Measurements from ENCODE around the gene ACYP1.
A peak's percentile ranks its signal among the peaks of the same experiment; 100 is the strongest.
"Not testable (repeated sequence)": the region's sequence is repeated elsewhere in the genome, so short reads cannot be mapped to it uniquely, and the experiment has no call there.

The ACYP1 gene

DNA sequence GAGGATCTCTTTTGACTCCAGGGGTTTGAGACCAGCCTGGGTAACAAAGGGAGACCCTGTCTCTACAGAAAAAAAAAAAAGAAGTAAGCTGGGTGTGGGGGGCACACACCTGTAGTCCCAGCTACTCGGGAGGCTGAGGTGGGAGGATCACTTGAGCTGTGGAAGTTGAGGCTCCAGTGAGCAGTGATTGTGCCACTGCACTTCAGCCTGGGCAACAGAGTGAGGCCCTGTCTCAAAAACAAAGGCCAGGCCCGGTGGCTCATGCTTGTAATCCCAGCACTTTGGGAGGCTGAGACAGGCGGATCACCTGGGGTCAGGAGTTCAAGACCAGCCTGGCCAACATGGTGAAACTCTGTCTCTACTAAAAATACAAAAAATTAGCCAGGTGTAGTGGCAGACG, 3.9 kb upstream of the ACYP1 start:
- not testable (repeated sequence) for DNase-seq

DNA sequence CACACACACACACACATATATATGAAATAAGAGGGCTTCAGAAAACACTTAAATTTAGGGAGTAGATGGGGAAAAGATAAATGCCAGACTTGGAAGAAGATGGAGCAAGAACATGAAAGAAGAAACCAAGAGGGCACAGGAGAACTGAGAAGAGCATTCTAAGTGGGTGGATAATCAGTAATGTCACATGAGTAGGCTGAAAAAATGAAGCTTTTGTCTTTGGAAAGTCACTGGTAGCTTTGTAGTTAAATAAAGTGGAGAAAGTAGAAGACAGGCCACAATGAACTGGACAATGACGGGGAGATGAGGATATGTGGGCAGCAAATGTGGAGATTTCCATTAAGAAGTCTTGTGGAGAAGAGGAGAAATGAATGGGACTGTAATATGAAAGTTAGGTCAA, 3.4 kb upstream of the ACYP1 start:
- no peak for DNase-seq

- DNase-seq = no peak
Measured at GRCh38 chr14:75066691-75067090, 2.9 kb upstream of the ACYP1 start.

GRCh38 chr14:75064205-75064567, 362 bp upstream of the ACYP1 start:
- DNase-seq = no peak

DNA sequence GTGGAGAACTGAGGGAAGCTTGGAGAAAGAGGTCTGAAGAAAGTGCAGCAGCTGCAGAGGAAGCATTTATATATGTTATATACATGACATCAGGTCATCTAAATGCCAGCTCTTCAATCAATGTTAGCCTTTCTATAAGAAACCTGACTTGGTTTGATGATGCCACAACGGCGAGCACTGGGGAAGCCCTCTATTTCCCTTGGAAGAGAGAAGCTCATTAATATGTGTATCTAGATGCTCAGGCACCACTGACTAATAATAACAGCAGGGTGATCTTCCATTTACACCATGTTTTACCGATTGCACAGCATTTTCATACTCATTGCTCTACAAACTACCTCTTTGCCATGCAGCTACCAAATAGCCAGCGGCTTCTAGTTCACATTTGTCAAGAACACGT, 811 bp downstream of the ACYP1 start:
- no peak for DNase-seq

DNA sequence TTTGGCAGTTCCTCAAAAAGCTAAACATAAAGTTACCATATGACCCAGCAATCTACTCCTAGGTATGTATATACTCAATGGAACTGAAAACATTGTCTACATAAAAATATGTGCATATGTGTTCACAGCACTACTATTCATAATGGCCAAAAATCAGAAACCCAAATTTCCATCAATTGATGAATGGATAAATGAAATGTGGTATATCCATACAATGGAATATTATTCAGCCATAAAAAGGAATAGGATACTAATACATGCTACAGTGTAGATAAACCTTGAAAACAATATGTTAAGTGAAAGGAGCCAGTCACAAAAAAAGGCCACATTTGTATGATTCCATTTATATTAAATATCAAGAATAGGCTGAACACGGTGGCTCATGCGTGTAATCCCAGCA, 3.4 kb downstream of the ACYP1 start:
- DNase-seq = no peak

DNA sequence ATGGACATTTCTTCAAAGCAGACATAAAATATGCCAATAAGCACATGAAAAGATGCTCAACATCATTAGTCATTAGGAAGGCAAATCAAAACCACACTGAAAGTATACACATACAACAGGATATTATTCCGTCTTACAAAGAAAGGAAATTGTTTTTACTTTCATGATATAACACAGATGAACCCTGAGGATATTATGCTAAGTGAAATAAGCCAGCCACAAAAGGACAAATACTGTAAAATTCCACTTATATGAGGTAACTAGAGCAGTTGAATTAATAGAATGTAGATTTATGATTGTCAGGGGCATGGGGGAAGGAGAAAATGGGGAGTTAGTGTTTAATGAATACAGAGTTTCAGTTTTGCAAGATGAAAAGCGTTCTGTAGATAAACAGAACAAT, 4.2 kb downstream of the ACYP1 start:
- no peak for DNase-seq

DNA sequence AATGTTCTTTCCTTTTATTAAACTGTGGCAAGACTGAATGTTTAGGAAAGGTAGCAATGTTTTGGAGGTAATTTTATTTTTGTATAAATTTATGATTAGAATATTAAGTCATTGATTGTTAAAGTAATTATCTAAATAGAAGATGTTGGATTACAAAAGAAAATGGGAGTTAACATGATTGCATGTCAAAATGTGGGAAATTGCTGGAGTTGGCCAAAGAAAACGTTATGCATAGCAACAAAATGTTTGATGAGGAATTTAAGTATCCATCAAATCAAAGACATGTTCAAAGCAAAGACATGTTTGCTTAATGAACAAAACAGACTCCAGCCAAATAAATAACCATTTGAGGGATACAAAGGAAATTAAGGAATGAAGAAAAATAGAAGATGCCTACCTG, 9.4 kb downstream of the ACYP1 start:
- DNase-seq = no peak

DNA sequence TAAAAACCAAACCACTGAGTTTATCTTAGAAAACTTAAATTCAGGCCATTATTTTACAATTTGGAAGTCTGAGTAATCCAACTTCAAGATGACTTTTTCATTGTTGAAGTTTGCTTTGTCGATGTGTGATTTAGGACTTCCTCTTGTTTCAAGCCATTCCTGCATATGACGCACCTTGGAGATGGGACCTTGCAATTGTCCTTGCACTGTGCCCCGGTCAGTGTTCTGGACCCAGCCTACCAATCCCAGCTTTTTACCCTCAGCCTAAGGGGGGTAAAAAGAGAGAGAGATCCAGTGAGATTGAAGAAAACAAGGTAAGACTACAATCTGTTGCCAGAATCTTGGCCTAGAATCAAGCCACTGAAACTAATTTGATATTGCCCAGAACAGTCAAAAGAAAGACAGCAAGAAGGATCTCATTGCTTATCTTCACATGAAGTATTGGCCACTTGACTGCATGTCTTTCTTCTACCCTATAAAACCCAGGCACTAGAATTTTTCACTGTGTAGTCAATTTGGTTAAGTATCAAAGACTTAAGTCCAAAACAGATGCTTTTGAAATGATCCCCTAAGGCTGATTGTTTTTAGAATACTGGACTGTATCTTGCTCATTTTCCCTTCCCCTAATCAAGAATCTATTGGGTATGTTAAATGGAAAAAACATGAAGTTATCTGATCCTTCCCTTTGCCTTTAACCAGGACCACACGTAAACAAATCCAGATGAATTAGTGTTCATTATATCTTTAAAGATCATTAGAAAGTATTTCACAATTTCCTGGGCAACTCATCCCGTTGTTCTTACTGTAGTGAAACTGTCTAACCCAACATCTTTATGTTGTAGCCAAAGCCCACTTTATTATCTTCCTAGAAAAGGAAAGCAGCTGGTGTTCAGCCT, 10.2 kb downstream of the ACYP1 start:
- DNase-seq = no peak

DNA sequence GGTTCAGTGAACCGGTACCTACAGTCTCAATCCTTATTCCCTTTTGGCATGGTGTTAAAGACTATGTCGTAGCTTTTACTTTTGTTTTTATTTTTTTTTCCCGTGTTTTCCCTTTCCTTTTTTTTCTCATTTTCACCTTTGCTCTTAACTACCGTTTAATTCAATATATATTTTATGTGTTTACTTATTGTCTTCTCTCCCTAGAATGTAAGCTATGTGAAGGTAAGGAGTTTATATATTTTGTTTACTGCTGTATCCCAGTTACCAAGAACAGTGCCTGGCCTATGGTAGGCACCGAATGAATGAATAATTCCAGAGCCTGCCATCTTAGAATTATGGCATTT, 12.3 kb downstream of the ACYP1 start:
- DNase-seq = no peak

DNA sequence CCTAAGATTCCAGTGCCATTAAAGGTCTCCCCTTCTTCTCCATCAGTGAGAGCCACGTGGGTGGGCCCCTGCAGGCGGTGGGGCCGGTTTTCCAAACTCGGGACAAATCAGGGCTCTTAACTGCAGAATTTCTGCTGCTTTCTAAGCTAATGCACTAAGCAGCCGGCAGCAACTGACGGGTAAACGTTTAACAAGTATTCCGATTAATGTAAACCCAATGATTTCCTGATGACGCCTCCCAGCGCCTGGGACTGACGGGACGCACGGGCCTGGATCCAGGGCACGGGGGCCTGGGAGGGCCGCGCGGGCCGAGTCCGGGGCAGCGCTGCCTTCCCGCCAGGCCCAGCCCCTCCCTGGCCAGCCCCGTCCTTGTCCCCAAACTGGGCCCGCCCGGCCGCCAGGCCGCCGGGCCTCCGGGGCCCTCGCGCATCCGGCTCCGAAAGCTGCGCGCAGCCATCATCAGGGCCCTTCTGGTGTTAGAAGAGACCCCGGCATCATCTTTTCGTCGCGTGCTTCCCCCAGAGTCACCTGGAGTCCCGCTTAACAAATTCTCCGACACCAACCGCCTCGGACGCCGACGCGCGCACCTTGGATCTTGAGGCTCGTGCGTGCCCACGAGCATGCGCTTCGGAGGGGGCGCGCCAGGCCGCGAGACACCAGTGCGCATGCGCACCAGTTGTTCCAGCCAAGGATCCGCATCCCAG, 12.8 kb downstream of the ACYP1 start, which contains the start of gene MLH3:
MLH3 (minus strand) TSS at position 616 of the 704 bp plus-strand sequence. CDS start 1,812 bp downstream, outside the sequence.
- peak; percentile 85 for DNase-seq

DNA sequence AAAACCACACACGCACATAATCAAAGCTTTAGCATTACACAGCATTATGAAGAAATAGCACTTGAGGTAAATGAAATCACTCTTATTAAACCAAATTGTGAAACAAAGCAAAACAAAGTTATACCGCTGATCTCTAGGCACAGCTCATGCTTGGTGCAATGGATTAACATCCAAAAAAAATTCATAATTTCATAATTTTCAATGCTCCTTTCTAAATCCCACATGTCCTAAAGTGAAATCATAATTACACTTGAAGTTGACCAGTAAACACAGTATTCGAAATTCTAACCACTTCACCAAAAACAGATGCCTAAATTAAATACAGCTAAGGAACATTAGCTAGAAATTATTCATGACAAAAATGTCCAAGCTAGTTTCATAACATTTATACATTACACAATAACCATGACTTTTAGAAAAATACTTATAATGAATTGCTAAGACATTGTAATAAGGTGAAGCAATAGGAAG, 14.1 kb downstream of the ACYP1 start:
- DNase-seq = no peak

- no peak for DNase-seq
Measured at GRCh38 chr14:75049136-75049535, 14.7 kb downstream of the ACYP1 start.

GRCh38 chr14:75048101-75048500, 15.7 kb downstream of the ACYP1 start:
- no peak for DNase-seq

GRCh38 chr14:75047506-75047905, 16.3 kb downstream of the ACYP1 start:
- no peak for DNase-seq

DNA sequence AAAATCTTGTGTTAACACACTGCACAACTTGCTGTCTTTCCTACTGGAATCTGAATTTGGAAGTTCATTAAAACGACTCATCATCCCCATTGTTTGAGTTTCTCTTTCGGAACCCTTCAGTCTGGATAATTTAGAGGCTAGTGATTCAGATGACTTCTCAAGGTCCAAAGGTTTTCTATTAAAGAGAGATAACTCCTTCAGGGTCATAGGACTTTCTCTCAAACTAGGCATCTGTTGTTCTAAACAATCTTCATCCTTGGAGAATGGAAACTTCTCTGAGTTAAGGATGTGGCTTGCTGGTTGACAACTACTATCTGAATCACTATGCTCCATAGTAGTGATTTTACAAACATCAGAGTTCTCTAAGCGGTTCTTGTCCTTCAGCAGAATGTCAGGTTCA, 16.9 kb downstream of the ACYP1 start:
- DNase-seq = no peak

DNA sequence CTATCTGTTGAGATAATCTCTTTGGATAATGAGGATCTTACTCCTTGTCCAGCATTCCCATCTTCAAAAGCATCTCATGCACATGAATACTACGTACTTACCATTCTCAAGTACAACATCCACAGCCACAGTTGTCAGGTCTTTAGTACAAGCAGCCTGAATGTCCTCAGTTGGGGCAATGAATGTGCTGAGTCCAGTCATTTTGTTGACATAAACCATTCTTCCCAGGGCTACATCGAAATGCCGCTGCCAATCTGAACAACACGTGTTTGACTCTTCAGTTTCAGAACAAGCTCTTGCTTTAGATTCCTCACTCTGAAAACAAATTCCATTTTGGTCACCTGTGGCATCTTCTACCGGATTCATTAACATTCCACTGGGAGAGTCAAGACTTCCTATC, 17.5 kb downstream of the ACYP1 start:
- DNase-seq = no peak

GRCh38 chr14:75044752-75045151, 19.1 kb downstream of the ACYP1 start:
- DNase-seq = no peak

- no peak for DNase-seq
Measured at GRCh38 chr14:75044322-75044721, 19.5 kb downstream of the ACYP1 start.

GRCh38 chr14:75042035-75042434, 21.8 kb downstream of the ACYP1 start:
- DNase-seq = no peak

DNA sequence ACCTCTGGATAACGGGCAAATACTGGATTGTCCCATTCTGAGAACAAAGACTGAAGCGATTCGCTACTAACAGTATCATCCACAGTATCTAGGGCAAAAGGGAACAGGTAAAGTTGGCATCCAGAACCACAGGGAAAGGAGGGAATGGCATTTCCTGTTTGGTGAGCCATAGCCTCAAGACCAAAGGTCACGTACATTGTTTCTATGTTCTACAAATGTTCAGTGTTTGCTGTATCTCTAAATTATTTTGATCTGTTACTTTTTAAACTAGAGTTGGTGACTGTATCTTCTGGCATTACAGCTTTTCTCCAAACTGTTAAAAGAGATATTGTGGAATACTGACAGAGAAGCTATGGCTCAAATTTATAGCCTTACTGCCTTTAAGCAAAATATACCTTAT, 22.2 kb downstream of the ACYP1 start:
- DNase-seq = no peak

DNA sequence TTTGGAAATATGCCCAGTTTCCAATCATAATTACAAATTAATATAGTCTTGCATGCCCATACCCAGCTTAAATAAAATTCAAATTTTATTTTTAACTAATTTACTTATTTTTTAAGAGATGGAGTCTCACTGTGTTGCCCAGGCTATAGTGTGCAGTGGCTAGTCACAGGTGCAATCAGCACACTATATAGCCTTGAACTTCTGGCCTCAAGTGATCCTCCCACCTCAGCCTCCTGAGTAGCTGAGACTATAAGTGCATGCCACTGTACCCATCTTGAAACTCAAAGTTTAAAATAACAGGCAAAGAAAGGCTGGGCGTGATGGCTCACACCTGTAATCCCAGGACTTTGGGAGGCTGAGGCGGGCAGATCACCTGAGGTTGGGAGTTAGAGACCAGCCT, 22.9 kb downstream of the ACYP1 start:
- no peak for DNase-seq

- no peak for DNase-seq
Measured at GRCh38 chr14:75040507-75040906, 23.3 kb downstream of the ACYP1 start.

- no peak for DNase-seq
Measured at GRCh38 chr14:75032939-75033338, 30.9 kb downstream of the ACYP1 start.

Measured in stimulated activated CD4-positive, alpha-beta T cell treated with anti-CD3 and anti-CD28 coated beads, Interleukin-15, amount 100 ng/mL, for 24 hours (primary cell).